RWPE2 (cell line): Measurements from ENCODE around the gene PLIN4.

Experiments used
- ATAC-seq: fragments of 200-7000 bp; cut with Tn5 transposase; 3 replicates; pipeline ENCODE4 v1.9.1; 2021; ENCODE audit warnings: low read depth
- DNase-seq: peaks from one replicate; pipeline ENCODE4 v3.0.0-alpha.2; 2020; ENCODE audit warnings: low spot score
- H3K27ac ChIP-seq: fragments of 450-650 bp; 2 replicates; pipeline ENCODE4 v1.5.1; 2017; ENCODE audit warnings: mild to moderate bottlenecking; ENCODE audit not compliant: poor library complexity, severe bottlenecking
- H3K27me3 ChIP-seq: fragments of 250-450 bp; sonication (Bioruptor Pico); 2 replicates; pipeline ENCODE4 v1.5.1; 2021; ENCODE audit warnings: mild to moderate bottlenecking, moderate library complexity; ENCODE audit not compliant: insufficient read depth, poor library complexity, severe bottlenecking
- H3K36me3 ChIP-seq: fragments of 250-450 bp; sonication (Bioruptor Pico); 2 replicates; pipeline ENCODE4 v1.5.1; 2020; ENCODE audit warnings: low read depth, mild to moderate bottlenecking, moderate library complexity
- H3K4me1 ChIP-seq: fragments of 250-450 bp; sonication (Bioruptor Pico); 2 replicates; pipeline ENCODE4 v1.5.1; 2021; ENCODE audit warnings: mild to moderate bottlenecking, moderate library complexity; ENCODE audit not compliant: insufficient read depth, poor library complexity, severe bottlenecking
- H3K4me3 ChIP-seq: fragments of 250-450 bp; sonication (Bioruptor Pico); 2 replicates; pipeline ENCODE4 v1.5.1; 2021; ENCODE audit warnings: mild to moderate bottlenecking, moderate library complexity; ENCODE audit not compliant: severe bottlenecking
- H3K9me3 ChIP-seq: fragments of 250-450 bp; sonication (Bioruptor Pico); 2 replicates; pipeline ENCODE4 v1.5.1; 2021; ENCODE audit warnings: mild to moderate bottlenecking, moderate library complexity; ENCODE audit not compliant: severe bottlenecking
- CTCF ChIP-seq: fragments of 450-650 bp; IDR thresholded peaks from one replicate; pipeline ENCODE4 v1.5.1; 2017; ENCODE audit warnings: mild to moderate bottlenecking, moderate library complexity; ENCODE audit not compliant: poor library complexity, severe bottlenecking

PLIN4 gene

GRCh38 chr19:4519521-4520277, 1.4 kb upstream of the PLIN4 start:
- H3K27me3 ChIP-seq = no peaks in the 10 kb centered on the region
- peak; percentile 29; the same call in 2 of the 3 replicates for ATAC-seq
- H3K4me1 ChIP-seq = peaks cover 10% of the 10 kb centered on the region
- no peaks in the 10 kb centered on the region for H3K36me3 ChIP-seq
- H3K27ac ChIP-seq = peak overlapping the region; percentile 4
- no peak for DNase-seq
- no peaks in the 10 kb centered on the region for H3K9me3 ChIP-seq
- no peak overlapping the region for H3K4me3 ChIP-seq
- no peak for TF ChIP-seq CTCF

GRCh38 chr19:4519172-4519496, 848 bp upstream of the PLIN4 start:
- no peaks in the 10 kb centered on the region for H3K36me3 ChIP-seq
- no peaks in the 10 kb centered on the region for H3K9me3 ChIP-seq
- no peak for TF ChIP-seq CTCF
- peaks cover 10% of the 10 kb centered on the region for H3K4me1 ChIP-seq
- ATAC-seq = no peak
- H3K27ac ChIP-seq = no peak overlapping the region
- no peak overlapping the region for H3K4me3 ChIP-seq
- DNase-seq = no peak
- H3K27me3 ChIP-seq = no peaks in the 10 kb centered on the region

- no peak for DNase-seq
- Histone ChIP-seq H3K27me3 (no peaks in the 10 kb centered on the region), H3K4me3 (no peak overlapping the region), H3K36me3 (no peaks in the 10 kb centered on the region), H3K4me1 (peaks cover 10% of the 10 kb centered on the region), H3K27ac (no peak overlapping the region), H3K9me3 (no peaks in the 10 kb centered on the region)
- TF ChIP-seq CTCF = no peak
- no peak for ATAC-seq
These were observed 732 bp downstream of the PLIN4 start for GRCh38 chr19:4517451-4518057.

GRCh38 chr19:4516939-4517300, 1.4 kb downstream of the PLIN4 start:
- no peaks in the 10 kb centered on the region for H3K36me3 ChIP-seq
- H3K4me3 ChIP-seq = no peak overlapping the region
- H3K4me1 ChIP-seq = peaks cover 10% of the 10 kb centered on the region
- TF ChIP-seq CTCF = no peak
- H3K9me3 ChIP-seq = no peaks in the 10 kb centered on the region
- no peaks in the 10 kb centered on the region for H3K27me3 ChIP-seq
- ATAC-seq (no peak), DNase-seq (no peak)
- no peak overlapping the region for H3K27ac ChIP-seq
